ENCODE measurements around the gene MACROD2.

GRCh38 chr20:15317546-15318232, 1322.4 kb downstream of the MACROD2 start:
- no peak for TF ChIP-seq POLR2A (IDR thresholded peaks at IDR 0.05; ENCODE audit: borderline replicate concordance, extremely low read depth, insufficient read depth, insufficient read length)
- no peak for TF ChIP-seq MAX (IDR thresholded peaks at IDR 0.05)
- TF ChIP-seq JUND (IDR thresholded peaks at IDR 0.05), result no peak
- TF ChIP-seq POLR2AphosphoS5 (IDR thresholded peaks at IDR 0.05; ENCODE audit: low read depth, low read length), result no peak
- TF ChIP-seq CTCF (IDR thresholded peaks at IDR 0.05 in 2 of 3, conservative IDR thresholded peaks at IDR 0.05 in 1 of 3; ENCODE audit: borderline replicate concordance in 1 of 3, insufficient read depth in 1 of 3, low read depth in 2 of 3, low read length in 2 of 3), result no peak
- no peak for TF ChIP-seq EZH2 (IDR thresholded peaks at IDR 0.05)
- no peak for TF ChIP-seq ATF3 (IDR thresholded peaks at IDR 0.05)
- no peak for TF ChIP-seq RAD21 (IDR thresholded peaks at IDR 0.05; ENCODE audit: low read depth)

All from HCT116 (cell line).